HG02885 (cell line): ENCODE results near the gene GPC2.

ENCODE experiments used
- ATAC-seq: cut with Tn5 transposase; IDR thresholded peaks from one replicate; pipeline ENCODE4 v1.9.1; 2021; ENCODE audit warnings: mild to moderate bottlenecking; ENCODE audit not compliant: unreplicated experiment, poor library complexity

Gene GPC2

GRCh38 chr7:100171087-100171681 lies 6.0 kb downstream of the GPC2 start:
- no peak for ATAC-seq

GRCh38 chr7:100170101-100170897 lies 6.9 kb downstream of the GPC2 start:
- no peak for ATAC-seq

- ATAC-seq = no peak
Observed at GRCh38 chr7:100169147-100169850, 7.9 kb downstream of the GPC2 start.

- ATAC-seq = no peak
Observed at GRCh38 chr7:100167912-100168323, 9.3 kb downstream of the GPC2 start.

- no peak for ATAC-seq
Observed at GRCh38 chr7:100166970-100167911, 9.9 kb downstream of the GPC2 start.

GRCh38 chr7:100166317-100166940 lies 10.8 kb downstream of the GPC2 start:
- no peak for ATAC-seq

- ATAC-seq = no peak
Observed at GRCh38 chr7:100163871-100164270, 13.3 kb downstream of the GPC2 start.

GRCh38 chr7:100163006-100163531 lies 14.1 kb downstream of the GPC2 start:
- ATAC-seq = no peak

GRCh38 chr7:100160067-100160466 lies 17.1 kb downstream of the GPC2 start:
- no peak for ATAC-seq

GRCh38 chr7:100159099-100159623 lies 18.0 kb downstream of the GPC2 start:
- no peak for ATAC-seq

- ATAC-seq = peak; percentile 85
Observed at GRCh38 chr7:100158229-100159098, 18.7 kb downstream of the GPC2 start, which contains the start of gene TRAPPC14. TSS of gene TRAPPC14 (minus strand) at chr7:100158723. CDS start at chr7:100158499, 224 bp downstream.

GRCh38 chr7:100157334-100158228 lies 19.6 kb downstream of the GPC2 start:
- no peak for ATAC-seq

GRCh38 chr7:100157069-100157333 lies 20.2 kb downstream of the GPC2 start:
- no peak for ATAC-seq

- no peak for ATAC-seq
Observed at GRCh38 chr7:100156331-100157068, 20.7 kb downstream of the GPC2 start.

- ATAC-seq = no peak
Observed at GRCh38 chr7:100155553-100156317, 21.4 kb downstream of the GPC2 start.
